Stimulated activated CD8-positive, alpha-beta memory T cell treated with anti-CD3 and anti-CD28 coated beads, Interleukin-4, amount 100 ng/mL, for 48 hours (primary cell): ENCODE results near the gene CCDC39.
"Not testable (repeated sequence)": the region's sequence is repeated elsewhere in the genome, so short reads cannot be mapped to it uniquely, and the experiment has no call there.

Experiments
- DNase-seq: peaks from one replicate; pipeline ENCODE4 v3.0.0-alpha.2; 2020

Gene CCDC39

GRCh38 chr3:180618563-180618962, 60.7 kb downstream of the CCDC39 start:
- not testable (repeated sequence) for DNase-seq

- DNase-seq: no peak
These were observed 62.2 kb downstream of the CCDC39 start for GRCh38 chr3:180617049-180617448.

GRCh38 chr3:180615954-180616353, 63.3 kb downstream of the CCDC39 start:
- no peak for DNase-seq

- DNase-seq: no peak
These were observed 66.9 kb downstream of the CCDC39 start for GRCh38 chr3:180612364-180612763.

GRCh38 chr3:180611006-180611405, 68.3 kb downstream of the CCDC39 start:
- no peak for DNase-seq

GRCh38 chr3:180601688-180602666, 77.3 kb downstream of the CCDC39 start, which contains the start of gene TTC14:
Gene TTC14 (plus strand): TSS chr3:180602163. CDS start chr3:180602262, 99 bp downstream.
- peak; percentile 94 for DNase-seq

GRCh38 chr3:180600473-180600872, 78.8 kb downstream of the CCDC39 start:
- DNase-seq: no peak

GRCh38 chr3:180595559-180595935, 83.7 kb downstream of the CCDC39 start:
- no peak for DNase-seq

GRCh38 chr3:180594631-180595558, 84.4 kb downstream of the CCDC39 start:
- no peak for DNase-seq

- not testable (repeated sequence) for DNase-seq
These were observed 85.7 kb downstream of the CCDC39 start for GRCh38 chr3:180593631-180594030.

- DNase-seq: no peak
These were observed 88.9 kb downstream of the CCDC39 start for GRCh38 chr3:180590396-180590795.

GRCh38 chr3:180580934-180581333, 98.4 kb downstream of the CCDC39 start:
- no peak for DNase-seq

- DNase-seq: no peak
These were observed 103.7 kb downstream of the CCDC39 start for GRCh38 chr3:180575571-180575970.

- DNase-seq: no peak
These were observed 107.3 kb downstream of the CCDC39 start for GRCh38 chr3:180571831-180572598.

GRCh38 chr3:180570238-180570637, 109.1 kb downstream of the CCDC39 start:
- no peak for DNase-seq

GRCh38 chr3:180564676-180565075, 114.6 kb downstream of the CCDC39 start:
- DNase-seq: no peak
